HG02884 (cell line): Measurements from ENCODE around the gene IL4I1.

Source experiments
- ATAC-seq: cut with Tn5 transposase; IDR thresholded peaks from one replicate; pipeline ENCODE4 v1.9.1; 2021; ENCODE audit warnings: mild to moderate bottlenecking, moderate library complexity; ENCODE audit not compliant: unreplicated experiment

IL4I1 gene

GRCh38 chr19:49864890-49865289 is 31.8 kb downstream of the IL4I1 start:
- ATAC-seq = no peak

- ATAC-seq = no peak
Observed at GRCh38 chr19:49863935-49864320, 32.8 kb downstream of the IL4I1 start.

- no peak for ATAC-seq
Observed at GRCh38 chr19:49863254-49863934, 33.3 kb downstream of the IL4I1 start.

- no peak for ATAC-seq
Observed at GRCh38 chr19:49862391-49863253, 34.1 kb downstream of the IL4I1 start.

- ATAC-seq = no peak
Observed at GRCh38 chr19:49861541-49862378, 34.9 kb downstream of the IL4I1 start.

GRCh38 chr19:49861107-49861506 is 35.6 kb downstream of the IL4I1 start:
- no peak for ATAC-seq

GRCh38 chr19:49860336-49861102 is 36.2 kb downstream of the IL4I1 start:
- ATAC-seq = no peak

GRCh38 chr19:49859682-49860335 is 36.9 kb downstream of the IL4I1 start:
- no peak for ATAC-seq

GRCh38 chr19:49858088-49858985 is 38.4 kb downstream of the IL4I1 start:
- ATAC-seq = no peak

GRCh38 chr19:49857838-49858087 is 38.9 kb downstream of the IL4I1 start:
- ATAC-seq = no peak

- no peak for ATAC-seq
Observed at GRCh38 chr19:49857061-49857837, 39.4 kb downstream of the IL4I1 start.

- ATAC-seq = no peak
Observed at GRCh38 chr19:49856574-49857021, 40.1 kb downstream of the IL4I1 start.

GRCh38 chr19:49855676-49856573 is 40.8 kb downstream of the IL4I1 start:
- ATAC-seq = no peak

- ATAC-seq = no peak
Observed at GRCh38 chr19:49855277-49855675, 41.4 kb downstream of the IL4I1 start.

- ATAC-seq = no peak
Observed at GRCh38 chr19:49854378-49855263, 42.1 kb downstream of the IL4I1 start.

GRCh38 chr19:49853852-49854377 is 42.8 kb downstream of the IL4I1 start:
- ATAC-seq = no peak
